Liver (tissue), 9 donors: ENCODE measurements around the gene SLC16A10. TPM values are rescaled to one million over a fixed set of nuclear protein-coding genes. Genes with fewer than 3 reads are reported as not detected.
"Not testable (repeated sequence)": the region's sequence is repeated elsewhere in the genome, so short reads cannot be mapped to it uniquely, and the experiment has no call there.

Source experiments
- DNase-seq: peaks from one replicate; pipeline ENCODE4 v3.0.0-alpha.2; 2017; ENCODE audit warnings: low spot score
- H3K27ac ChIP-seq, 2 donors: one replicate each; pipeline ENCODE4 v1.7.0; 2013; ENCODE audit warnings: inconsistent platforms in 2 of 2, low read length in 2 of 2, control low read depth in 1 of 2, low read depth in 1 of 2, mild to moderate bottlenecking in 1 of 2
- H3K27me3 ChIP-seq, 4 donors: one replicate each; pipeline versions ENCODE4 v1.6.1 to v1.7.0; 2013; ENCODE audit warnings: low read length in 3 of 4, inconsistent platforms in 1 of 4, mild to moderate bottlenecking in 1 of 4, moderate library complexity in 1 of 4; ENCODE audit not compliant: control insufficient read depth in 4 of 4, insufficient read depth in 4 of 4
- H3K36me3 ChIP-seq, 4 donors: one replicate each; pipeline versions ENCODE4 v1.6.1 to v1.7.0; 2013; ENCODE audit warnings: low read length in 3 of 4, mild to moderate bottlenecking in 3 of 4, low read depth in 1 of 4, moderate library complexity in 1 of 4; ENCODE audit not compliant: control insufficient read depth in 4 of 4, insufficient read depth in 3 of 4
- H3K4me1 ChIP-seq, 4 donors: one replicate each; pipeline versions ENCODE4 v1.6.1 to v1.7.0; 2013; ENCODE audit warnings: low read length in 3 of 4, mild to moderate bottlenecking in 3 of 4, moderate library complexity in 1 of 4; ENCODE audit not compliant: control insufficient read depth in 4 of 4, insufficient read depth in 4 of 4
- H3K4me3 ChIP-seq, 3 donors: one replicate each; pipeline versions ENCODE4 v1.6.1 to v1.7.0; 2013; ENCODE audit warnings: low read length in 3 of 3, control low read depth in 1 of 3, low read depth in 1 of 3, mild to moderate bottlenecking in 1 of 3
- H3K9ac ChIP-seq, 2 donors: one replicate each; pipeline ENCODE4 v1.7.0; 2013; ENCODE audit warnings: low read length in 2 of 2, mild to moderate bottlenecking in 2 of 2, moderate library complexity in 2 of 2, control low read depth in 1 of 2, low read depth in 1 of 2
- H3K9me3 ChIP-seq, 4 donors: one replicate each; pipeline versions ENCODE4 v1.6.1 to v1.7.0; 2013; ENCODE audit warnings: low read length in 3 of 4; ENCODE audit not compliant: control insufficient read depth in 4 of 4
- EGR1 ChIP-seq, 2 donors: IDR thresholded peaks; 2 replicates each; pipeline ENCODE4 v1.6.1; 2016 to 2018; ENCODE audit warnings: antibody characterized with exemption in 2 of 2, low read depth in 2 of 2
- FOXA1 ChIP-seq: IDR thresholded peaks from 2 replicates; pipeline ENCODE4 v1.6.1; 2016; ENCODE audit warnings: antibody characterized with exemption
- FOXA2 ChIP-seq: IDR thresholded peaks from 2 replicates; pipeline ENCODE4 v1.6.1; 2016; ENCODE audit warnings: antibody characterized with exemption
- GABPA ChIP-seq, 2 donors: IDR thresholded peaks in 1 of 2; conservative IDR thresholded peaks in 1 of 2; 2 replicates each; pipeline ENCODE4 v1.6.1; 2016; ENCODE audit warnings: antibody characterized with exemption in 2 of 2, mild to moderate bottlenecking in 1 of 2, moderate library complexity in 1 of 2
- HNF4G ChIP-seq: IDR thresholded peaks from 2 replicates; pipeline ENCODE4 v1.6.1; 2016; ENCODE audit warnings: antibody characterized with exemption
- JUND ChIP-seq, 2 donors: IDR thresholded peaks; 2 replicates each; pipeline ENCODE4 v1.6.1; 2016; ENCODE audit warnings: antibody characterized with exemption in 2 of 2
- NR2F2 ChIP-seq: IDR thresholded peaks from 2 replicates; pipeline ENCODE4 v1.6.1; 2016; ENCODE audit warnings: antibody characterized with exemption
- RAD21 ChIP-seq, 2 donors: IDR thresholded peaks; 2 replicates each; pipeline ENCODE4 v1.6.1; 2016; ENCODE audit warnings: antibody characterized with exemption in 2 of 2, mild to moderate bottlenecking in 2 of 2
- RXRA ChIP-seq, 2 donors: IDR thresholded peaks; 2 replicates each; pipeline ENCODE4 v1.6.1; 2017 to 2018; ENCODE audit warnings: antibody characterized with exemption in 2 of 2, mild to moderate bottlenecking in 1 of 2
- SP1 ChIP-seq: IDR thresholded peaks from 2 replicates; pipeline ENCODE4 v1.6.1; 2018; ENCODE audit warnings: antibody characterized with exemption, mild to moderate bottlenecking
- WGBS: extraction: QIAGEN DNeasy Blood & Tissue Kit; methylation state at CpG from one replicate; pipeline ENCODE4 v1.1.7; 2013; 5-methylcytosine and 5-hydroxymethylcytosine counted together
- polyA plus RNA-seq, 2 donors: library from polyadenylated mRNA; stranded (reverse) in 1 of 2; unstranded in 1 of 2; fragments of 200-250 nt in 1 of 2; fragments of >200 nt in 1 of 2; fragmentation: Nextera tagmentation in 1 of 2; extraction: Ambion mirVana in 1 of 2; gene quantifications; one replicate each; pipeline versions ENCODE4 v1.2.1 to v1.2.3, GENCODE V29; 2013 to 2015
- total RNA-seq, 2 donors: library from RNA; depleted of rRNA; stranded (reverse); fragments of >200 nt; gene quantifications; one replicate each; pipeline ENCODE4 v1.2.3, GENCODE V29; 2014
- TF ChIP-seq, protein P1 (sequence below): fragments of 150-350 bp; IDR thresholded peaks from 2 replicates; pipeline ENCODE4 v1.5.1; 2017; ENCODE audit warnings: improper control_type of control experiment, low read depth, low read length; ENCODE audit not compliant: missing input control
- TF ChIP-seq, protein P2 (sequence below): IDR thresholded peaks from 2 replicates; pipeline ENCODE4 v1.6.1; 2016; ENCODE audit warnings: antibody characterized with exemption, mild to moderate bottlenecking
- TF ChIP-seq, protein P3 (sequence below): IDR thresholded peaks from 2 replicates; pipeline ENCODE4 v1.6.1; 2016; ENCODE audit warnings: antibody characterized with exemption
- TF ChIP-seq, protein P4 (sequence below): IDR thresholded peaks from 2 replicates; pipeline ENCODE4 v1.6.1; 2016; ENCODE audit warnings: antibody characterized with exemption
- TF ChIP-seq, protein P5 (sequence below): IDR thresholded peaks from 2 replicates; pipeline ENCODE4 v1.6.1; 2016; ENCODE audit warnings: antibody characterized with exemption
- donor health status: healthy.
- donor health status: healthy.
- donor health status: healthy.
- donor health status: healthy.
- donor health status: healthy.

The SLC16A10 gene
- total and polyA plus RNA-seq, 4 donors = 1.8 to 16.7 (median 8.4) TPM

DNA sequence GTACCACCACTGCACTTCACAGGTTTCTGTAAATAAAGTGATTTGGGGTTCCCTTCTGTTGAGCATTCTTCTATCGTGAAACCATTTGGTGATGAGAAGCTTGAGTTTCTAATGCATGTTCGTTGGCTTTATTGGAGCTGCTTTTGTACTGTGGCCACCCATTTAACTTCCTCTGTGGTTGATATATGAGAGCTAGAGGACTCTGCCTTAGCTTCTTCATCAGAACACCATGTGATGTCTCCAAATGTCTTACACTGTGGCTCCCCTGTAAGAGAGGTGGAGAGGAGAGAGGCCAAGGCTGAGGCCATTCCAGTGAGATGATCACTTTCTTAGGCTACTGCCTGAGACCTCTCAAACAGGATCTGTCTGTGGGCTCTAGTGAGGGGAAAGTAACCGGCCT lies 114.5 kb downstream of the SLC16A10 start (continued):
- TF ChIP-seq FOXA1 = no peak
- TF ChIP-seq HNF4G = no peak
- no peak for TF ChIP-seq RAD21 (IDR thresholded peaks at IDR 0.05)
- TF ChIP-seq GABPA (IDR thresholded peaks at IDR 0.05 in 1 of 2, conservative IDR thresholded peaks at IDR 0.05 in 1 of 2) = no peak

DNA sequence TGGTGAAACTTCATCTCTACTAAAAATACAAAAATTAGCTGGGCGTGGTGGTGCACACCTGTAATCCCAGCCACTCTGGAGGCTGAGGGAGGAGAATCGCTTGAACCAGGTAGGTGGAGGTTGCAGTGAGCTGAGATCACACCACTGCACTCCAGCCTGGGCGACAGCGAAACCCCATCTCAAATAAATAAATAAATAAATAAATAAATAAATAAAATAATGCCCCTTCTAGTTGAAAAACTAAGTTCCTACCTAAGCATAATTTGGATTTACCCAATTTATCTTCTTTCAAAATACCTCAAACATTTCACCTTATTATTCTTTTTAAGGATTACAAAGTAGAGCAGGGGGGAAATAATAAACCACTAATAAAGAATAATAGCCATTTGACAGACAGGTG lies 116.2 kb downstream of the SLC16A10 start:
- H3K4me3 ChIP-seq, H3K36me3 ChIP-seq, DNase-seq, H3K27me3 ChIP-seq, H3K27ac ChIP-seq, H3K9ac ChIP-seq, H3K9me3 ChIP-seq: not testable (repeated sequence)
- WGBS = 98% methylated on average over 4 of the region's 4 CpGs
- peaks cover 0 to 17% (median 14%) of the 10 kb centered on the region in 4 donors for H3K4me1 ChIP-seq

DNA sequence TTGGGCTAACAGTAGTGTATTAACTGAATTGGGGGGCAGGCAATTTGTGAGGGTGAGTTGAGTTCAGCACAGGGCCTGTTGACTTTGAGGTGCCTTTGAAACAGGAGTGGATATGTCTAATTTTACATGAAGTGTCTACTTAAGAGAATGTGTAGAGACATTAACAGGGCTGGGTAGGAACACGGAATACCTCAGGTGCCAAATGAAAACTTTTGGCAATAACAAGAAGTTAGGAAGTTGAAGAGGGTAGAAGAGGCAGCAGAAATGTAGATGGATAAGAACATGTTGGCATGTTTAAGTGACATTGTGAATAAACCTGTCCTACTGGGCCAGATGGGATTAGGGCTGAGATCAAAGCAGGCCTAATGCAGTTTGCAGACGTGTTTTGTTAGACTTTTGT lies 117.0 kb downstream of the SLC16A10 start:
- Histone ChIP-seq H3K9me3 (no peaks in the 10 kb centered on the region), H3K4me1 (peaks cover 0 to 20% (median 14%) of the 10 kb centered on the region in 4 donors), H3K27ac (no peak overlapping the region), H3K36me3 (no peaks in the 10 kb centered on the region), H3K9ac (no peak overlapping the region), H3K27me3 (no peaks in the 10 kb centered on the region), H3K4me3 (no peak overlapping the region)
- TF ChIP-seq SP1 = no peak
- TF ChIP-seq RXRA (IDR thresholded peaks at IDR 0.05) = no peak
- TF ChIP-seq JUND (IDR thresholded peaks at IDR 0.05) = no peak
- TF ChIP-seq, protein P1, sequence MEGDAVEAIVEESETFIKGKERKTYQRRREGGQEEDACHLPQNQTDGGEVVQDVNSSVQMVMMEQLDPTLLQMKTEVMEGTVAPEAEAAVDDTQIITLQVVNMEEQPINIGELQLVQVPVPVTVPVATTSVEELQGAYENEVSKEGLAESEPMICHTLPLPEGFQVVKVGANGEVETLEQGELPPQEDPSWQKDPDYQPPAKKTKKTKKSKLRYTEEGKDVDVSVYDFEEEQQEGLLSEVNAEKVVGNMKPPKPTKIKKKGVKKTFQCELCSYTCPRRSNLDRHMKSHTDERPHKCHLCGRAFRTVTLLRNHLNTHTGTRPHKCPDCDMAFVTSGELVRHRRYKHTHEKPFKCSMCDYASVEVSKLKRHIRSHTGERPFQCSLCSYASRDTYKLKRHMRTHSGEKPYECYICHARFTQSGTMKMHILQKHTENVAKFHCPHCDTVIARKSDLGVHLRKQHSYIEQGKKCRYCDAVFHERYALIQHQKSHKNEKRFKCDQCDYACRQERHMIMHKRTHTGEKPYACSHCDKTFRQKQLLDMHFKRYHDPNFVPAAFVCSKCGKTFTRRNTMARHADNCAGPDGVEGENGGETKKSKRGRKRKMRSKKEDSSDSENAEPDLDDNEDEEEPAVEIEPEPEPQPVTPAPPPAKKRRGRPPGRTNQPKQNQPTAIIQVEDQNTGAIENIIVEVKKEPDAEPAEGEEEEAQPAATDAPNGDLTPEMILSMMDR = no peak
- TF ChIP-seq, protein P2, sequence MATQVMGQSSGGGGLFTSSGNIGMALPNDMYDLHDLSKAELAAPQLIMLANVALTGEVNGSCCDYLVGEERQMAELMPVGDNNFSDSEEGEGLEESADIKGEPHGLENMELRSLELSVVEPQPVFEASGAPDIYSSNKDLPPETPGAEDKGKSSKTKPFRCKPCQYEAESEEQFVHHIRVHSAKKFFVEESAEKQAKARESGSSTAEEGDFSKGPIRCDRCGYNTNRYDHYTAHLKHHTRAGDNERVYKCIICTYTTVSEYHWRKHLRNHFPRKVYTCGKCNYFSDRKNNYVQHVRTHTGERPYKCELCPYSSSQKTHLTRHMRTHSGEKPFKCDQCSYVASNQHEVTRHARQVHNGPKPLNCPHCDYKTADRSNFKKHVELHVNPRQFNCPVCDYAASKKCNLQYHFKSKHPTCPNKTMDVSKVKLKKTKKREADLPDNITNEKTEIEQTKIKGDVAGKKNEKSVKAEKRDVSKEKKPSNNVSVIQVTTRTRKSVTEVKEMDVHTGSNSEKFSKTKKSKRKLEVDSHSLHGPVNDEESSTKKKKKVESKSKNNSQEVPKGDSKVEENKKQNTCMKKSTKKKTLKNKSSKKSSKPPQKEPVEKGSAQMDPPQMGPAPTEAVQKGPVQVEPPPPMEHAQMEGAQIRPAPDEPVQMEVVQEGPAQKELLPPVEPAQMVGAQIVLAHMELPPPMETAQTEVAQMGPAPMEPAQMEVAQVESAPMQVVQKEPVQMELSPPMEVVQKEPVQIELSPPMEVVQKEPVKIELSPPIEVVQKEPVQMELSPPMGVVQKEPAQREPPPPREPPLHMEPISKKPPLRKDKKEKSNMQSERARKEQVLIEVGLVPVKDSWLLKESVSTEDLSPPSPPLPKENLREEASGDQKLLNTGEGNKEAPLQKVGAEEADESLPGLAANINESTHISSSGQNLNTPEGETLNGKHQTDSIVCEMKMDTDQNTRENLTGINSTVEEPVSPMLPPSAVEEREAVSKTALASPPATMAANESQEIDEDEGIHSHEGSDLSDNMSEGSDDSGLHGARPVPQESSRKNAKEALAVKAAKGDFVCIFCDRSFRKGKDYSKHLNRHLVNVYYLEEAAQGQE = no peak
- no peak for TF ChIP-seq NR2F2
- 70% methylated on average over 2 of the region's 2 CpGs for WGBS
- DNase-seq = no peak

DNA sequence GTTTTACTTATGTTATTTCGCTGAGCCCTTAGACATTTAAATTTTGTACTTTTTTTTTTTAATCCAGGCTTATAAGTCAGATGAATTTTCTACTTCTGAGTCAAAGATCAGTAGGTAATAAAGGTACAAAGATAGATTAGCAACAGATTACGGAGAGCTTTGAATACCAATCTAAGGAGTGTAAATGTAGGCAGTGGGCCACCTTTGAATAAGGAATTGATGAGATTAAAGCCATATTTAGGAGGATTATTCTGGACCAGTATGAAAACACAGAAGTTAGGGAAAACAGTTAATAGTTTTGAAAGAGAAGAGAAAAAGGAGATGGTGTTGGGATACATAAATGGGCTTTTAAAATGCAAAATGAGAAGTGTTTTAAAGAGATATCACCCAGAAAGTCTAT lies 117.6 kb downstream of the SLC16A10 start:
- no peaks in the 10 kb centered on the region for H3K36me3 ChIP-seq
- no peak for DNase-seq
- no peak overlapping the region for H3K9ac ChIP-seq
- WGBS = 96% methylated on average over 2 of the region's 2 CpGs
- no peak overlapping the region for H3K4me3 ChIP-seq
- H3K9me3 ChIP-seq = no peaks in the 10 kb centered on the region
- no peaks in the 10 kb centered on the region for H3K27me3 ChIP-seq
- peaks cover 0 to 17% (median 10%) of the 10 kb centered on the region in 4 donors for H3K4me1 ChIP-seq
- H3K27ac ChIP-seq = no peak overlapping the region
- TF ChIP-seq, protein P3, sequence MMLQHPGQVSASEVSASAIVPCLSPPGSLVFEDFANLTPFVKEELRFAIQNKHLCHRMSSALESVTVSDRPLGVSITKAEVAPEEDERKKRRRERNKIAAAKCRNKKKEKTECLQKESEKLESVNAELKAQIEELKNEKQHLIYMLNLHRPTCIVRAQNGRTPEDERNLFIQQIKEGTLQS = no peak
- TF ChIP-seq FOXA2 = no peak
- no peak for TF ChIP-seq EGR1 (IDR thresholded peaks at IDR 0.05; ENCODE audit: low read depth in 2 of 2)
- TF ChIP-seq JUND (IDR thresholded peaks at IDR 0.05) = no peak
- no peak for TF ChIP-seq RAD21 (IDR thresholded peaks at IDR 0.05)
- TF ChIP-seq, protein P2 = no peak
- TF ChIP-seq, protein P4, sequence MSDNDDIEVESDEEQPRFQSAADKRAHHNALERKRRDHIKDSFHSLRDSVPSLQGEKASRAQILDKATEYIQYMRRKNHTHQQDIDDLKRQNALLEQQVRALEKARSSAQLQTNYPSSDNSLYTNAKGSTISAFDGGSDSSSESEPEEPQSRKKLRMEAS = no peak
- TF ChIP-seq, protein P5, sequence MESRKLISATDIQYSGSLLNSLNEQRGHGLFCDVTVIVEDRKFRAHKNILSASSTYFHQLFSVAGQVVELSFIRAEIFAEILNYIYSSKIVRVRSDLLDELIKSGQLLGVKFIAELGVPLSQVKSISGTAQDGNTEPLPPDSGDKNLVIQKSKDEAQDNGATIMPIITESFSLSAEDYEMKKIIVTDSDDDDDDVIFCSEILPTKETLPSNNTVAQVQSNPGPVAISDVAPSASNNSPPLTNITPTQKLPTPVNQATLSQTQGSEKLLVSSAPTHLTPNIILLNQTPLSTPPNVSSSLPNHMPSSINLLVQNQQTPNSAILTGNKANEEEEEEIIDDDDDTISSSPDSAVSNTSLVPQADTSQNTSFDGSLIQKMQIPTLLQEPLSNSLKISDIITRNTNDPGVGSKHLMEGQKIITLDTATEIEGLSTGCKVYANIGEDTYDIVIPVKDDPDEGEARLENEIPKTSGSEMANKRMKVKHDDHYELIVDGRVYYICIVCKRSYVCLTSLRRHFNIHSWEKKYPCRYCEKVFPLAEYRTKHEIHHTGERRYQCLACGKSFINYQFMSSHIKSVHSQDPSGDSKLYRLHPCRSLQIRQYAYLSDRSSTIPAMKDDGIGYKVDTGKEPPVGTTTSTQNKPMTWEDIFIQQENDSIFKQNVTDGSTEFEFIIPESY = no peak
- TF ChIP-seq RXRA (IDR thresholded peaks at IDR 0.05) = no peak
- no peak for TF ChIP-seq GABPA (IDR thresholded peaks at IDR 0.05 in 1 of 2, conservative IDR thresholded peaks at IDR 0.05 in 1 of 2)
